Loucy (cell line): ENCODE results near the gene SGSM2.

Source experiments
- H2AFZ ChIP-seq: fragments of 200-600 bp; sonication (generic); 2 replicates; pipeline ENCODE4 v1.6.0; 2016; ENCODE audit warnings: antibody characterized with exemption, mild to moderate bottlenecking, low read length, moderate library complexity
- H3F3A ChIP-seq: fragments of 200-600 bp; 2 replicates; pipeline ENCODE4 v1.6.0; 2016; ENCODE audit warnings: antibody characterized with exemption, low read depth, mild to moderate bottlenecking
- H3K27me3 ChIP-seq: fragments of 200-600 bp; sonication (generic); 2 replicates; pipeline ENCODE4 v1.6.1; 2014; ENCODE audit warnings: low read length, mild to moderate bottlenecking; ENCODE audit not compliant: insufficient read depth, poor library complexity, severe bottlenecking
- H3K36me3 ChIP-seq: fragments of 200-600 bp; sonication (generic); 2 replicates; pipeline ENCODE4 v1.6.1; 2016; ENCODE audit warnings: low read length; ENCODE audit not compliant: insufficient read depth
- H3K4me1 ChIP-seq: fragments of 200-600 bp; sonication (generic); 2 replicates; pipeline ENCODE4 v1.5.1; 2014; ENCODE audit warnings: low read length, mild to moderate bottlenecking; ENCODE audit not compliant: insufficient read depth, poor library complexity, severe bottlenecking
- H3K4me2 ChIP-seq: fragments of 200-600 bp; sonication (generic); 2 replicates; pipeline ENCODE4 v1.6.0; 2014; ENCODE audit warnings: antibody characterized with exemption, low read length, low read depth, mild to moderate bottlenecking; ENCODE audit not compliant: poor library complexity, severe bottlenecking
- H3K4me3 ChIP-seq: fragments of 200-600 bp; sonication (generic); 2 replicates; pipeline ENCODE4 v1.5.1; 2014; ENCODE audit warnings: low read length, mild to moderate bottlenecking, mixed read lengths; ENCODE audit not compliant: poor library complexity, severe bottlenecking
- H3K79me2 ChIP-seq: fragments of 200-600 bp; sonication (generic); 2 replicates; pipeline ENCODE4 v1.6.1; 2014; ENCODE audit warnings: low read length; ENCODE audit not compliant: insufficient read depth
- H3K9ac ChIP-seq: fragments of 200-600 bp; sonication (generic); 2 replicates; pipeline ENCODE4 v1.6.0; 2014; ENCODE audit warnings: mild to moderate bottlenecking, low read depth, low read length, moderate library complexity; ENCODE audit not compliant: poor library complexity, severe bottlenecking
- H3K9me2 ChIP-seq: fragments of 200-600 bp; sonication (generic); replicated peaks from 2 replicates; pipeline ENCODE4 v1.6.1; 2016; ENCODE audit warnings: low read depth, low read length, mixed read lengths
- H3K9me3 ChIP-seq: fragments of 200-600 bp; sonication (generic); 2 replicates; pipeline ENCODE4 v1.6.1; 2014; ENCODE audit warnings: mild to moderate bottlenecking, antibody characterized with exemption, low read length, low read depth; ENCODE audit not compliant: insufficient read depth
- H4K20me1 ChIP-seq: fragments of 200-600 bp; sonication (generic); 2 replicates; pipeline ENCODE4 v1.6.0; 2014; ENCODE audit warnings: antibody characterized with exemption, low read length, mild to moderate bottlenecking; ENCODE audit not compliant: insufficient read depth, poor library complexity, severe bottlenecking
- EZH2phosphoT487 ChIP-seq: fragments of 200-600 bp; IDR thresholded peaks from 2 replicates; pipeline ENCODE4 v1.6.1; 2018; ENCODE audit warnings: antibody characterized with exemption, mild to moderate bottlenecking, moderate library complexity, borderline replicate concordance
- TF ChIP-seq, protein P1 (sequence below): fragments of 200-600 bp; sonication (generic); conservative IDR thresholded peaks from 2 replicates; pipeline ENCODE4 v1.5.1; 2014; ENCODE audit warnings: mild to moderate bottlenecking, antibody characterized with exemption, low read length

SGSM2 gene

DNA sequence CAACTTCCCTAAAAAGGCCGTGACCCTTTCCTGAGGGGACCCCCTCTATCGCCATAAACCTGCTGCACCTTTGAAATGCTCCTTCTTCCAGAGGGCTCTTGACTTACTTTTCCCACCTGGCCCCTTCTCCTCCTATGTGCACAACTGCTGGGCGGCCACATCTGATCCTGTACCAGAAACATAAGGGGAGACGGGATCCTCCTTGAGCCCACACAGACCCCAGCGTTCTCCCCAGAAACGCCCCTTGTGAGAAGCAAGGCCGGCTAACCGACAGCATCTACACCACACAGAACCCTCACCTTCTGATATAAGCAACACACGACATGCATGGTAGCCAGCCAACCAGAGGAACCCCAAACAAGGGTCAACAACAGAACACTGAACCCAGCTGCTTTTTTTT, 77.8 kb downstream of the SGSM2 start:
- H3K36me3 ChIP-seq = peaks cover 29% of the 10 kb centered on the region; the same call in 1 of the 2 replicates
- H3K4me3 ChIP-seq = no peak overlapping the region
- H3F3A ChIP-seq = no peaks in the 10 kb centered on the region
- TF ChIP-seq, protein P1, sequence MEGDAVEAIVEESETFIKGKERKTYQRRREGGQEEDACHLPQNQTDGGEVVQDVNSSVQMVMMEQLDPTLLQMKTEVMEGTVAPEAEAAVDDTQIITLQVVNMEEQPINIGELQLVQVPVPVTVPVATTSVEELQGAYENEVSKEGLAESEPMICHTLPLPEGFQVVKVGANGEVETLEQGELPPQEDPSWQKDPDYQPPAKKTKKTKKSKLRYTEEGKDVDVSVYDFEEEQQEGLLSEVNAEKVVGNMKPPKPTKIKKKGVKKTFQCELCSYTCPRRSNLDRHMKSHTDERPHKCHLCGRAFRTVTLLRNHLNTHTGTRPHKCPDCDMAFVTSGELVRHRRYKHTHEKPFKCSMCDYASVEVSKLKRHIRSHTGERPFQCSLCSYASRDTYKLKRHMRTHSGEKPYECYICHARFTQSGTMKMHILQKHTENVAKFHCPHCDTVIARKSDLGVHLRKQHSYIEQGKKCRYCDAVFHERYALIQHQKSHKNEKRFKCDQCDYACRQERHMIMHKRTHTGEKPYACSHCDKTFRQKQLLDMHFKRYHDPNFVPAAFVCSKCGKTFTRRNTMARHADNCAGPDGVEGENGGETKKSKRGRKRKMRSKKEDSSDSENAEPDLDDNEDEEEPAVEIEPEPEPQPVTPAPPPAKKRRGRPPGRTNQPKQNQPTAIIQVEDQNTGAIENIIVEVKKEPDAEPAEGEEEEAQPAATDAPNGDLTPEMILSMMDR = no peak
- no peak for TF ChIP-seq EZH2phosphoT487
- H4K20me1 ChIP-seq = peaks cover 3% of the 10 kb centered on the region
- H3K4me2 ChIP-seq = no peak overlapping the region
- H3K27me3 ChIP-seq = no peaks in the 10 kb centered on the region
- H3K9me3 ChIP-seq = no peaks in the 10 kb centered on the region
- no peak overlapping the region for H3K9ac ChIP-seq
- no peaks in the 10 kb centered on the region for H3K4me1 ChIP-seq
- no peak overlapping the region for H2AFZ ChIP-seq
- H3K79me2 ChIP-seq = no peaks in the 10 kb centered on the region
- H3K9me2 ChIP-seq = no peaks in the 10 kb centered on the region

DNA sequence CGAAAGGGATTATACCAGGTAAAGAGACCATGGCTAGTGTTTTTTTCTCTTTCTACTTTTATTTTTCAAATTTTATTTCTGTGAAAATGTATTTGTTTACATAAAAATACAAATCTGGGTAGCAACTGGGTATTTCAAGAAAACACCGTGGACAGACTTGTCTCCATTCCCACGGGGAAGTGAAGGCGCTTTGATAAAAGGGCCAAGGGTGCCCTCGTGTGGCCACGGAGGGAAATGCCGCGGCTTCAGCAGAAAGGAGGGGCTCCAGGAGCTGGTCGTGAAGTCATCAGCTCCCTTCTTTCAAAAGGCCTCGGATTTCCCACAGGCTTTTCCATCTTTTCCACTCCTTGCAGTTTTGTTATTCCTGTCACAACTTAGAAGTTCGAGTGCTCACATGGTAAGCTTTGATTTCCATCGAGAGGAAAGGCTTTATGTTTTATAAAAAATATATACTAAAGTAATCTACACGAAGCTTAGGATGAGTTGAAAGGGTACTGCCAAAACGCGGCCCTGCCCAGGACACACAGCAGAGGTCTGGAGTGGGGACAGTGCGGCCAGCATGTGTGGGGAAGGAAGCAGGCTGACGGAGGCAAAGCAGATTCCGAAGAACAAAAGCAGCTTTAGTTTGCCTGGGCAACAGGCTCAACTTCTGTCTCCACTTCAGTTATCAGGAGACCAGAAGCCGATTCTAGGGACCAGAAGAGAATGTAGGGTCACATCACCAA, 78.9 kb downstream of the SGSM2 start:
- H3K4me3 ChIP-seq = no peak overlapping the region
- no peaks in the 10 kb centered on the region for H3F3A ChIP-seq
- no peaks in the 10 kb centered on the region for H3K27me3 ChIP-seq
- H3K79me2 ChIP-seq = no peaks in the 10 kb centered on the region
- no peak overlapping the region for H3K9ac ChIP-seq
- H3K9me3 ChIP-seq = no peaks in the 10 kb centered on the region
- no peak for TF ChIP-seq EZH2phosphoT487
- TF ChIP-seq, protein P1 = peak; percentile 98
- H2AFZ ChIP-seq = no peak overlapping the region
- H3K9me2 ChIP-seq = no peaks in the 10 kb centered on the region
- H3K4me2 ChIP-seq = no peak overlapping the region
- H3K4me1 ChIP-seq = no peaks in the 10 kb centered on the region
- peaks cover 36% of the 10 kb centered on the region; the same call in 1 of the 2 replicates for H3K36me3 ChIP-seq
- peaks cover 3% of the 10 kb centered on the region for H4K20me1 ChIP-seq

- H3K9me3 ChIP-seq = no peaks in the 10 kb centered on the region
- H3K79me2 ChIP-seq = no peaks in the 10 kb centered on the region
- no peak overlapping the region for H3K9ac ChIP-seq
- no peaks in the 10 kb centered on the region for H3F3A ChIP-seq
- no peak overlapping the region for H3K4me2 ChIP-seq
- H3K36me3 ChIP-seq = peaks cover 36% of the 10 kb centered on the region; the same call in 1 of the 2 replicates
- TF ChIP-seq, protein P1 = no peak
- no peak for TF ChIP-seq EZH2phosphoT487
- no peaks in the 10 kb centered on the region for H3K9me2 ChIP-seq
- no peaks in the 10 kb centered on the region for H3K4me1 ChIP-seq
- H2AFZ ChIP-seq = no peak overlapping the region
- no peaks in the 10 kb centered on the region for H3K27me3 ChIP-seq
- H4K20me1 ChIP-seq = peaks cover 3% of the 10 kb centered on the region
- no peak overlapping the region for H3K4me3 ChIP-seq
Measured at GRCh38 chr17:2418572-2418971, 81.3 kb downstream of the SGSM2 start.
